Activated gamma-delta T cell treated with Interleukin-2 at 50 U/mL for 16 hours (primary cell): ENCODE data around the gene CTNNBL1.

Experiments used
- DNase-seq: peaks from one replicate; pipeline ENCODE4 v3.0.0-alpha.2; 2020

The CTNNBL1 gene

DNA sequence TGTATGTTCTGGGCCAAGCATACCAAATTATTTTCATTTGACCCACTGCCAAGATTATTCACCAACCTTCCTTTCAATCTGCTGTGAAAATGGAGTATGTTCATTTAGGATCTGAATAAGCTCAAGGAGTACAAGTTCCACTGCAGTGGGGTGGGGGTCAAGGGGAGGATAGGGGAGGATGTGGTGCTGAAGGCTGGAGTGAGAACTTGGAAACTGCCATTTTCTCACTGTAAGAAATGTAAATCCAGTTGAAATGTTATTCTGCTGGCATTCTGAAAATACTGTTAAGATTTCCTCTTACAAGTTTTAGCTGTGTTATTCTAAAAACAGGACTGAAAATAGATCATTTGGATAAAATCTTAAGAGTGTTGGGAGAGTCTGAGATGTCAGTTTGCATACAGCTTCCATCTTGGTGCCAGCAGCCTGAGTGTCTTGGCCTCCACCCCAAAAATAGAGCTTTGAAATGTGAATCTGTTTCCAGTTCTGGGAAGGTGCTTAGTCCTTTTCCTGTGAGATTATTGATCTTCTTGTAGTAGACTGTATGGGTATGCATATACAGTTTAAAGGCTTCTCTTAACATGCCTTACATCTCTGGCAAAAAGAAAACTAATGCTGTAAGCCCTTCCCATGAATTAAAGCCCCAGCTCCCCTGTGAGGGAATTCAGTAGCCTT lies 84.3 kb downstream of the CTNNBL1 start:
- DNase-seq: no peak

GRCh38 chr20:37781626-37782025 lies 87.8 kb downstream of the CTNNBL1 start:
- DNase-seq: no peak

DNA sequence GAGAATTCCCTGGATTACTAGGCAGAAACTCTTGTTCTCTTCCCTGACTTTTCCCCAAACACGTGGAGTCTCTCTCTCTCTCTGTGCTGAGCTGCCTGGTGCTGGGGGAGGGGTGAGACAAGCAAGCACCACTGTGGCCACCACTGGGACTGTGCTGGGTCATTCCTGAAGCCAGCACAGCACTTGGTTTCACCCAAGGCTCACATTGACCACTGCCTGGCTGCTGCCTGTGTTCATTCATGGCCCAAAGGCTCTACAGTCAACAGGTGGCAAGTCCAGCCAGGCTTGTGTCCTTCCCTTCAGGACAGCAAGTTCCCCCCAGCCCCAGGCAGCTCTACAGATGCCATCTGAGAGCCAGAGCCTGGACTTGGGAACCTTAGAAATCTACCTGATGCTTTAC lies 92.2 kb downstream of the CTNNBL1 start:
- DNase-seq: no peak

DNA sequence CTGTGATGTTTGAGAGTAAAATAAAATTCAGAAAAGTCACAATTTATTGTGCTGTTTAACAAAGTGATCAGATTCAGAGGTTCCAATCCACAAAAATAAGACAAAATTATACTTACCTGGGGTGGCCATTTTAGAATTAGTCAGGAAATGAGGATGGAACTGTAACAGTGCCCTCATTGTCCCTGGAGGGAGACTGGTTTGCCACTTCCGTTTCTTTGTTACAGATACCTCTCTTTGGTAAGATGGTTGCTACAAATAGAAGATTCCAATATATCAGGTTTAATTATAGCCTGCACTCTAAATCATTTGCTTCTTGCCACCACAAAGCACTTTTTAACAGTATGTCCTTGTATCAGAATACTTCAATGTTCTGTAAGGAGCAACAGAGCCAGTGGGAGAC lies 95.6 kb downstream of the CTNNBL1 start:
- no peak for DNase-seq

DNA sequence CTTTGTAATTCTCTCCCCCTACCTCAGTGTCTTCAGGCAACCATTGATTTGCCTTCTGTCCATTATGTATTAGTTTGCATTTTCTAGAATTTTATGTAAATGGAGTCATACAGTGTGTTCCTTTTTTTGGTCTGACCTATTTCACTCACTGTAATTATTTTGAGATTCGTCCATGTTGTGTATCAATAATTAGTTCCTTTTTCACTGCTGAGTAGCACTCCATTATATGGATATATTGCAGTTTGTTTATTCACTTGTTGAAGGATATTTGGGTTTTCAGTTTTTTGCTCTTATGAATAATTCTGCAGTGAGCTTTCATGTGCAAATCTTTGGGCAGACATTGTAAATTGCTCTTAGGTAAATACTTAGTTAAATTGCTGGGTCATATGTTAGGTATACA lies 97.1 kb downstream of the CTNNBL1 start:
- no peak for DNase-seq

- no peak for DNase-seq
Observed at GRCh38 chr20:37796121-37796520, 102.3 kb downstream of the CTNNBL1 start.

DNA sequence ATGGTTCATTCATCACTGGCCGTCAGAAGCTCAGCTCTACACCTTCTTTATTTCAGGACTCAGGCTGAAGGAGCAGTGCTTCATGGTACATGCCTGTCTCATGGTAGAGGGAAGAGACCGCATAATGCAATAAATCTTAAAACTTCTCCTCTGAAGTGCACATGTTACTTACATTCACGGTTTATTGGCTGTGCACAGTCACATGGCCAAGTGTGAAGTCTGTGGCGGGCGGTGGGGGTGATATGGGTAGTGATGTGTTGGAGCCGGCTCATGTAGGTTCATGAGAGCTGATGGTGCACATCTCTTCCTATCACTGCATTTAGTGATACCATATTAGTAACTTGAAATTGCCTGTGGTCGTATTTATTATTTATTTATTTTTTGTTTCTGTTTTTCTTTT lies 102.9 kb downstream of the CTNNBL1 start:
- DNase-seq: no peak

- DNase-seq: no peak
Observed at GRCh38 chr20:37797669-37798175, 103.9 kb downstream of the CTNNBL1 start.

DNA sequence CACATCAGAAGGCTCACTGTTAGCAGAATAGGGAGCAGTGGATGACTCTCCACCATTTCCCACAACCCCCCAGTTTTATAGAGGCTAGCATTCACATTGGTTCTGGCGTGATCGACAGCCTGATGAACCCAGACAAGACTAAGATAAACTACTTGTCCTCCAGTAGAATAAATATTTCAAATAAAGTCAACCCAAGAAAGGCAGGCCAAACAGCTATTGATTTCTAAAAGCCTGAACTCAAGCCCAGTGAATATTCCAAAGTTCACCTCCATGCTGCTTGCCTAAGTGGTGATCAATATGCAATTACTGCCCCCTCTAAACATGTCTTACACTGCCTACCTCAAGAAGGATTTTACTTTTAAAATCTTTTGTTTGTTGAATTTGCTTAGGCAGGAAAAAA lies 104.5 kb downstream of the CTNNBL1 start:
- DNase-seq: no peak

DNA sequence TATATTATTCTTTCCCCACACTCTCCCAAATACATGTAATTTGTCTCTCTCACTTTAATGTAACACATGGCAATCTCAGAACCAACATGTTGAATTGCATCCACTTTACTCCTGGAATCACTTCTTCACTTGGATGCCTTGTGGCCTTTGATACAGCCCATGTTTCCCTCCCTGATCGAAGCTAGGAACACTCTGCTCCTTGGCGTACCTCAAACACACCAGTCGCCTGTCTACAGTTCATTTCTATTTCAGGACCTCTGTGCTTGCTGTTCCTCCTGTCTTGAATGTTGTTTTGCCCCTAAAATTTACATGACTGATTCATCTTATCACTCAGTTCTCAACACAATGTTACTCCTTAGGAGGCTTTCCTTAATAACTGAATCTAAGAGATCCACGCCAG lies 106.8 kb downstream of the CTNNBL1 start:
- no peak for DNase-seq

DNA sequence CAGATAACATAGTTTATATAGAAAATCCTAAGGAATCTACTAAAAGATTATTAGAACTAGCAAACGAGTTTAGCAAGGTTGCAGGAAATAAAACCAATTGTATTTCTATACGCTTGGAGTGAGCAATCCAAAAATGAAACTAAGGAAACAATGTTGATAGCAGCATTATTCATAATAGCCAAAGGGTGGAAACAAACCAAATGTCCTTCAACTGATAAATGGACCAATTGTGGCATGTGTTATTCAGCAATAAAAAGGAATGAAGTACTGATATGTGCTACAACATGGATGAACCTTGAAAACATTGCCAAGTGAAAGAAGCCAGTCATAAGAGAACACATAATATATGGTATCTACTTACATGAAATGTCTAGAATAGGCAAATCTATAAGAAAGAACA lies 108.1 kb downstream of the CTNNBL1 start:
- no peak for DNase-seq

GRCh38 chr20:37803438-37804307 lies 109.8 kb downstream of the CTNNBL1 start:
- no peak for DNase-seq

DNA sequence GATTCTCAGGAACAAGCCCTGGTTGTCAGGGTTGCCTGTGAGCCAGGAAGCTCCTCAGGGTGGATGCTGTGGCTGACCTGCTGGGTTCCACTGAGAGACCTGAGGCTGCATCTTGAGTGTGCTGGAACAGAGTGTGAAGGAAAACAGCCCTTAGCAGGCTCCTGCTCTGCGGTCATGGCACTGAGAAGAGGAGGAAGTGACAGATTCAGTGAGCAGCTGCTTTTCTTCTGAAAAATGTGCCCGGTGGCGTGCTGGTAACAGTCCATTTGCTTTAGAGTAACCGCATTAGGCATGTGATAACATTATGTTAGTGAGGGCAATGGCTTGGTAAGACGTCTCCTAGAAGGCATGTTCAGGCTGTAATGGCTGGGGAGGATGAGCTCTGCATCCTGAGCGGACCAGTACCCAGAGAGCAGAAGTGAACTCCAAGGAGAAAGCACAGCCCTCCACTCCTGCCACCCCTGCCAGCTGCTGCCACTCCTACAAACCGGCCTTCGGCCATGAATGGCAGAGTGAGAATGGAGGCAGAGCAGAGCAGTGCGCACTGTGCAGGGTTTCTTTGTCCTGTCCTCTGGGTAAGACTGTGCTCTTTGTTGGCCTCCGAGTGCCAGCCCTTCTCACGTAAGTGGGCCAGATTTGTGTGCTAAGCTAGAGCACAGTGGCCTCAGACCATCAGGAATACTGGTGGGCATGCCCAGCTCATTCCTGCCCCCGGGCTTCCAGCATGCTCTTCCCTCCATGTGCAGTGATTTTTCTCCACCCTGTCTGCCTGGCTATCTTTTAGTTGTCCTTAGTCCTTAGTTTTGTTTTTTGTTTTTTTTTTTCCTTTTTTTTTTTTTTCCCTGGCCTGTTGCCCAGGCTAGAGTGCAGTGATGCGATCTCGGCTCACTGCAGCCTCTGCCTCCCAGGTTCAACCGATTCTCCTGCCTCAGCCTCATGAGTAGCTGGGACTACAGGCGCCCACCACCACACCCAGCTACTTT lies 111.0 kb downstream of the CTNNBL1 start:
- no peak for DNase-seq

DNA sequence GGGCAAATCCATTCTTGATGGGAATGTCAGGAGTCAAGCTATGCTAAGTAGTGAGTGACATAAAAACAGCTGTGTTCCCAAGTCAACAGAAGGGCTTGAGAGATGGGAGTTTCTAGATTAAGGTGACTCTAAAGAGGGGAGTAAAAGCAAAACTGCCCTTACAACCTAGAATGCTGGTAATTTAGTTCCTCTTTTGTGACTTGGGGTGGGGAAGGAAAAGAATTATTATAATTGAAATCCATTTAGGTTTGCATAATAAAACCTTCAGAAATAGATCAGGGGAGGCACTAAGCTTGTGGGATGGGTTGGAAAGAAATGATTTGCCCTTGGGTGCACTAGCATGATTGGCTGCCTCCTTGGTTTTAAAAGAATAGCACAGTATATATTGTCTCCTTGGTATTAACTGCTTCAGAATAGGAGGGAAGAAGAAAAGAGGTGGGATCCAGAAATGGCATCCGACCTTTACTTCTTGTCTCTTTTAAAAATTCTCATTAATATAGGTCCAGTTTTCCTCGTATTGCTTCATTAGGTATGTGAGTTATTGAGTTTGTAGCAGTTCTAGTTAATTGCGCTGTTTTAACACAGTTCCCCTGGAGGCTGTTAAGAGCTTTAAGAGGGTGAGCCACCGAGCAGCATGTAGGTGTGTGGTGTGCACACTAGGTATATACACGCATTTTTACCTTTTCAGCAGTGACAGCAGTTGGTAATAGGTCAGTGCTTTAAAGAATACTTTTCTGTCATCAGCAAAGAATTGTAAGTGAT lies 113.8 kb downstream of the CTNNBL1 start:
- DNase-seq: no peak

- DNase-seq: no peak
Observed at GRCh38 chr20:37808233-37809070, 114.6 kb downstream of the CTNNBL1 start.

DNA sequence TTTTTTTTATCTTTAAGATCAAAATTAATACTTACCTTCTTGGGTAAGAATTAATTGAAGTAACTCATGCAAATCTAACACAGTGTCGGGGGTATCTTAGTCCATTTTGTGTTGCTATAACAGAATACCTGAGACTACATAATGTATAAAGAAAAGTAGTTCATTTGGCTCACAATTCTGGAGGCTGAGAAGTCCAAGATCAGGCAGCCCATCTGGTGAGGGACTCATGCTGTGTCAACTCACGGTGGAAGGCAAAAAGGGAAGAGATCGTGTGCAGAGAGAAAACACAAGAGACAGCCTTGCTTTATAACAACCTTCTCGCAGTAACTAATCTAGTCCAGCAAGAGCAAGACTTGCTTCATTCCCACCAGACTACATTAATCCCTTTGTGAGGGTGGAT lies 116.2 kb downstream of the CTNNBL1 start:
- no peak for DNase-seq

- no peak for DNase-seq
Observed at GRCh38 chr20:37816003-37816402, 122.2 kb downstream of the CTNNBL1 start.

DNA sequence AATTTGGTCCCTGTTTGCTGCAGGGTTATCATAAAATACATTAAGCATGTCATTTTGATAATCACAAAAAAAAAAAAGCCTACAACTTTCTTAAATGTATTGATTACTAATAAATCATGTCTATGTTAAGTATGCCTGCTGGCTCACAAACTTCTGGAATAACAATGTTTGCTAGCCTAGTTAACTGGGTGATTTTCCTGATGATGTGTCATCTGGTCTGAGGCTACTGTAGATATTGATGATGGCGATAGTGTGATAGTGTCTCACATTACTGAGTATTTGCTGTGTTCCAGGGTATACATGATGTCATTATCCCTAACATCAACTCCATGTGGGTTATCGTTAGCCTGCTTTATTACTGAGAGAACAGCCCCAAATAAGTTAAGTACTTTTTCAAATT lies 122.9 kb downstream of the CTNNBL1 start:
- no peak for DNase-seq

DNA sequence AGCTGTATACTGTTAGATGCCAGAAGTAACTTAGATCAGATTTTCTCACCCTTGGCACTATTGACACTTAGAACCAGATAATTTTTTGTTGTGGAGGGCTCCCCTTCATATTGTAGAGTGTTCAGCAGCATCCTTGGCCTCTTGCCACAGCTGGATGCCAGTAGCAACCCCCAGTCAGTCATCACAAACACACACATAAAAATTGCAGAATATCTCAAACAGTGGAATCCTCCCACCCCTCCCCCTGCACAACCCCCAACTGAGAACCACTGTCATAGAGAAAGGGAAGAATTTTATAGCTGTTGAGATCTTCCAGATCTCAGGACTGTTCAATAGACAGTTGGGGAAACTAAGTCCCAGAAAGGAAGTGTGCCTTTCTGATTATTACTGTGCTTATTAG lies 127.9 kb downstream of the CTNNBL1 start:
- no peak for DNase-seq

DNA sequence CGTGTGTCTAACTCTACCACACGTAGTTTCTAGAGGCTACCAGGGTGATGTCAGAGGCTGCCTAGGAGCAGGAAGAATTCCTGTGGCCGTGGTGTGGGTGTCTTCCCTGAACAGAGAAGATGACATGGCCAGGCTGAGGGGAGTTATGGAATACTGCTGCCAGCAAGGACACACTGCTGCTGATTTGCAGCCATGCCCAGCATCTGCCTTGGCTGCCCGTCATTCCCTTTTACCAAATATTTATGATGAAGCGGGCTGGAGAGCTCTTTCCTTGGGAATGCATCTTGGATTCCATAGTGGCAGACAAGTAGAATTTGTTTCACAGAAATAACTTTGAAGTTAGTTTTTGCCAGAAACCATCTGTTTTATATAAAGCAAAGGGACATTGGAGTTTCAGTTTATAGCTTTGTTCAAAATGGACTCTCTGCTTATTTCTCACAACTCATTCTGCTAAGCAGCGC lies 128.3 kb downstream of the CTNNBL1 start:
- DNase-seq: no peak

- no peak for DNase-seq
Observed at GRCh38 chr20:37823296-37823980, 129.6 kb downstream of the CTNNBL1 start.
